OCI-LY7 (cell line): ENCODE results near the gene ELOVL6. TPM values are rescaled to one million over a fixed set of nuclear protein-coding genes. Genes with fewer than 3 reads are reported as not detected.

Experiments
- BruUV-seq: library from RNA; stranded (reverse); fragments of 400-500 nt; replicated peaks from 2 replicates; lab custom pipeline; 2021; lab: Mats Ljungman, UMichigan
- CTCF ChIA-PET: fragments of 300-600 bp; sonication (Branson Sonifier 250); formaldehyde crosslinking; loops from one replicate; lab custom pipeline; 2022; ENCODE audit warnings: antibody characterized with exemption; ENCODE audit not compliant: unreplicated experiment; lab: Charles Lee
- POLR2A ChIA-PET: fragments of 300-600 bp; sonication (Branson Sonifier 250); formaldehyde crosslinking; loops from one replicate; lab custom pipeline; 2022; ENCODE audit warnings: antibody characterized with exemption; lab: Charles Lee
- DNase-seq: peaks from one replicate; pipeline ENCODE4 v3.0.0-alpha.2; 2015; ENCODE audit warnings: low spot score
- H2AFZ ChIP-seq: fragments of 200-600 bp; sonication (generic), shearing (Covaris generic); 2 replicates; pipeline ENCODE4 v1.6.1; 2014; ENCODE audit warnings: mild to moderate bottlenecking, antibody characterized with exemption, low read length, moderate library complexity
- H3K27ac ChIP-seq: fragments of 200-600 bp; sonication (generic); 2 replicates; pipeline ENCODE4 v1.5.1; 2014; ENCODE audit warnings: mixed run types, low read depth, mild to moderate bottlenecking, moderate library complexity, low read length, inconsistent platforms; ENCODE audit not compliant: poor library complexity, severe bottlenecking
- H3K36me3 ChIP-seq: fragments of 200-600 bp; sonication (generic); 2 replicates; pipeline ENCODE4 v1.6.1; 2014; ENCODE audit warnings: mild to moderate bottlenecking, antibody characterized with exemption, low read length, moderate library complexity, mixed read lengths; ENCODE audit not compliant: insufficient read depth
- H3K4me1 ChIP-seq: fragments of 200-600 bp; sonication (generic); 2 replicates; pipeline ENCODE4 v1.5.1; 2014; ENCODE audit warnings: mild to moderate bottlenecking, low read length; ENCODE audit not compliant: insufficient read depth, poor library complexity, severe bottlenecking
- H3K4me2 ChIP-seq: fragments of 200-600 bp; sonication (generic); 2 replicates; pipeline ENCODE4 v1.6.1; 2014; ENCODE audit warnings: mild to moderate bottlenecking, low read length
- H3K4me3 ChIP-seq: fragments of 200-600 bp; sonication (generic); 2 replicates; pipeline ENCODE4 v1.5.1; 2014; ENCODE audit warnings: mild to moderate bottlenecking, low read depth, low read length; ENCODE audit not compliant: poor library complexity, severe bottlenecking
- H3K79me2 ChIP-seq: fragments of 200-600 bp; sonication (generic); 2 replicates; pipeline ENCODE4 v1.6.1; 2016; ENCODE audit warnings: low read depth, mild to moderate bottlenecking, low read length, moderate library complexity, mixed read lengths; ENCODE audit not compliant: insufficient read depth
- H3K9me2 ChIP-seq: fragments of 200-600 bp; sonication (generic); 2 replicates; pipeline ENCODE4 v1.6.1; 2016; ENCODE audit warnings: mild to moderate bottlenecking, low read length, mixed read lengths; ENCODE audit not compliant: insufficient read depth
- H3K9me3 ChIP-seq: fragments of 200-600 bp; sonication (generic); 2 replicates; pipeline ENCODE4 v1.6.1; 2014; ENCODE audit warnings: mild to moderate bottlenecking, mixed run types, low read length, mixed read lengths
- H4K20me1 ChIP-seq: fragments of 200-600 bp; sonication (generic); 2 replicates; pipeline ENCODE4 v1.6.1; 2014; ENCODE audit warnings: mild to moderate bottlenecking, antibody characterized with exemption, low read length, moderate library complexity, mixed read lengths; ENCODE audit not compliant: insufficient read depth
- EZH2phosphoT487 ChIP-seq: fragments of 200-600 bp; sonication (generic); IDR thresholded peaks from 2 replicates; pipeline ENCODE4 v1.6.1; 2018; ENCODE audit warnings: low read depth, borderline replicate concordance, mild to moderate bottlenecking, mixed run types, antibody characterized with exemption, low read length, moderate library complexity, mixed read lengths
- intact Hi-C: fragments of 100-400 bp; cut with micrococcal nuclease; formaldehyde crosslinking; loops from one replicate; pipeline ENCODE4 v1.10.0; 2022; ENCODE audit not compliant: unreplicated experiment
- total RNA-seq, 2 experiments: library from RNA; depleted of rRNA in 1 of 2; stranded (reverse); fragments of >200 nt in 1 of 2; shearing (Covaris generic) in 1 of 2; gene quantifications; 2 replicates each; pipeline ENCODE4 v1.2.3, GENCODE V29; 2014 to 2022
- TF ChIP-seq, protein P1 (sequence below): fragments of 200-600 bp; sonication (generic); conservative IDR thresholded peaks from 2 replicates; pipeline ENCODE4 v1.5.1; 2014; ENCODE audit warnings: mild to moderate bottlenecking, antibody characterized with exemption, low read length, moderate library complexity, mixed read lengths

ELOVL6 gene
- total RNA-seq, 2 experiments from 2014 or later: 14.5 to 45.5 TPM

DNA sequence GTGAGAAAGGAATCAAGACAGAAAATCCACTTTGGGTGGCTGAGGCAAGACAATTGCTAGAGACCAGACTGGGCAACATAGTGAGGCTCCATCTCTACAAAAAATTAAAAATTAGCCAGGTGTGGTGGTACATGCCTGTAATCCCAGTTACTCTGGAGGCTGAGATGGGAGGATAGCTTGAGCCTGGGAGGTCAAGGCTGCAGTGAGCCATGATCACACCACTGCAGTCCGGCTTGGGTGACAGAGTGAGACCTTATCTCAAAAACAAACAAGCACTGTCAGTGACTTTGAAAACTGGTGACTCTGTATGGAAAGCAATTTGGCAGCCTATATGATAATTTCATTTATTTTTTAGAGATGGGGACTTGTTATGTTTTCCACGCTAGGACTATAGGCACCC is 2.3 kb upstream of the ELOVL6 start:
- H3K4me3 ChIP-seq: no peak overlapping the region
- H3K79me2 ChIP-seq: peaks cover 12% of the 10 kb centered on the region; the same call in 1 of the 2 replicates
- no peak overlapping the region for H3K4me2 ChIP-seq
- H3K9me3 ChIP-seq: no peaks in the 10 kb centered on the region
- ChIA-PET POLR2A (no interaction called here), CTCF (no interaction called here)
- intact Hi-C loops: no loop called here
- H3K9me2 ChIP-seq: no peaks in the 10 kb centered on the region
- no TSS peak for BruUV-seq
- no peaks in the 10 kb centered on the region for H3K36me3 ChIP-seq
- no peaks in the 10 kb centered on the region for H4K20me1 ChIP-seq
- no peak for TF ChIP-seq EZH2phosphoT487
- TF ChIP-seq, protein P1, sequence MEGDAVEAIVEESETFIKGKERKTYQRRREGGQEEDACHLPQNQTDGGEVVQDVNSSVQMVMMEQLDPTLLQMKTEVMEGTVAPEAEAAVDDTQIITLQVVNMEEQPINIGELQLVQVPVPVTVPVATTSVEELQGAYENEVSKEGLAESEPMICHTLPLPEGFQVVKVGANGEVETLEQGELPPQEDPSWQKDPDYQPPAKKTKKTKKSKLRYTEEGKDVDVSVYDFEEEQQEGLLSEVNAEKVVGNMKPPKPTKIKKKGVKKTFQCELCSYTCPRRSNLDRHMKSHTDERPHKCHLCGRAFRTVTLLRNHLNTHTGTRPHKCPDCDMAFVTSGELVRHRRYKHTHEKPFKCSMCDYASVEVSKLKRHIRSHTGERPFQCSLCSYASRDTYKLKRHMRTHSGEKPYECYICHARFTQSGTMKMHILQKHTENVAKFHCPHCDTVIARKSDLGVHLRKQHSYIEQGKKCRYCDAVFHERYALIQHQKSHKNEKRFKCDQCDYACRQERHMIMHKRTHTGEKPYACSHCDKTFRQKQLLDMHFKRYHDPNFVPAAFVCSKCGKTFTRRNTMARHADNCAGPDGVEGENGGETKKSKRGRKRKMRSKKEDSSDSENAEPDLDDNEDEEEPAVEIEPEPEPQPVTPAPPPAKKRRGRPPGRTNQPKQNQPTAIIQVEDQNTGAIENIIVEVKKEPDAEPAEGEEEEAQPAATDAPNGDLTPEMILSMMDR: no peak
- DNase-seq: no peak
- peak overlapping the region; percentile 84 for H3K27ac ChIP-seq
- H3K4me1 ChIP-seq: peaks cover 57% of the 10 kb centered on the region
- H2AFZ ChIP-seq: no peak overlapping the region; the same call in 1 of the 2 replicates

GRCh38 chr4:110198049-110198434 is 373 bp downstream of the ELOVL6 start:
- H3K36me3 ChIP-seq: peaks cover 3% of the 10 kb centered on the region

More at GRCh38 chr4:110198049-110198434, 373 bp downstream of the ELOVL6 start:
- peaks cover 35% of the 10 kb centered on the region; the same call in 1 of the 2 replicates for H3K79me2 ChIP-seq
- CTCF ChIA-PET: no interaction called here
- H3K4me1 ChIP-seq: peaks cover 70% of the 10 kb centered on the region
- no peaks in the 10 kb centered on the region for H3K9me2 ChIP-seq
- peak overlapping the region; percentile 80 for H3K4me3 ChIP-seq
- TF ChIP-seq, protein P1: no peak
- no peak for TF ChIP-seq EZH2phosphoT487
- peak overlapping the region; percentile 78; the same call in 1 of the 2 replicates for H2AFZ ChIP-seq
- H3K27ac ChIP-seq: peak overlapping the region; percentile 84
- POLR2A ChIA-PET: interaction anchor here (0.6 to 1.1 kb wide), 5 partner anchors 10 to 467 kb away, joined by 3 to 7 read pairs (median 4); no protein-coding TSS in a partner anchor
- H3K9me3 ChIP-seq: no peaks in the 10 kb centered on the region
- no peak for DNase-seq
- H4K20me1 ChIP-seq: no peaks in the 10 kb centered on the region
- peak overlapping the region; percentile 89 for H3K4me2 ChIP-seq
- intact Hi-C loops: loop anchor here (2.0 to 10.0 kb wide), 7 partner anchors 207 to 766 kb away; partner anchors contain the start of genes CASP6, GAR1, MCUB and SEC24B
- BruUV-seq: TSS peak; percentile 20
